Left ventricle myocardium inferior (tissue), 1 donor: ENCODE measurements around the gene RETSAT. TPM values are rescaled to one million over a fixed set of nuclear protein-coding genes. Genes with fewer than 3 reads are reported as not detected.
"Not testable (repeated sequence)": the region's sequence is repeated elsewhere in the genome, so short reads cannot be mapped to it uniquely, and the experiment has no call there.

ENCODE experiments used
- DNase-seq: peaks from one replicate; pipeline ENCODE4 v3.0.0-alpha.2; 2020
- H3K27ac ChIP-seq: fragments of 200-600 bp; replicated peaks from 2 replicates; pipeline ENCODE4 v1.8.0; 2021
- H3K27me3 ChIP-seq: fragments of 200-600 bp; 2 replicates; pipeline ENCODE4 v1.8.0; 2021; ENCODE audit warnings: low read depth
- H3K36me3 ChIP-seq: fragments of 200-600 bp; 2 replicates; pipeline ENCODE4 v1.8.0; 2021
- H3K4me1 ChIP-seq: fragments of 200-600 bp; 2 replicates; pipeline ENCODE4 v1.8.0; 2021
- H3K4me3 ChIP-seq: fragments of 200-600 bp; 2 replicates; pipeline ENCODE4 v1.8.0; 2021; ENCODE audit warnings: mild to moderate bottlenecking, moderate library complexity
- H3K9me3 ChIP-seq: fragments of 200-600 bp; replicated peaks from 2 replicates; pipeline ENCODE4 v1.8.0; 2021
- intact Hi-C: fragments of 100-400 bp; cut with micrococcal nuclease; formaldehyde crosslinking; loops from one replicate; pipeline ENCODE4 v1.11.0; 2022
- total RNA-seq: library from RNA; stranded (reverse); fragmentation: NEBNext Ultra II Directional; extraction: Animal tissue kit (Norgen Biotek cat#: 25700); gene quantifications from one replicate; pipeline ENCODE4 v1.2.1, GENCODE V29; 2021
- TF ChIP-seq, protein P1 (sequence below): fragments of 200-600 bp; IDR thresholded peaks from 2 replicates; pipeline ENCODE4 v1.8.0; 2021; ENCODE audit warnings: antibody characterized with exemption, mild to moderate bottlenecking, borderline replicate concordance
- donor health status: DM: no; HTN: yes; CAD: no; lungs with severe emphysema.

RETSAT gene
- total RNA-seq, 1 donor from 2014 or later: 39.4 TPM

DNA sequence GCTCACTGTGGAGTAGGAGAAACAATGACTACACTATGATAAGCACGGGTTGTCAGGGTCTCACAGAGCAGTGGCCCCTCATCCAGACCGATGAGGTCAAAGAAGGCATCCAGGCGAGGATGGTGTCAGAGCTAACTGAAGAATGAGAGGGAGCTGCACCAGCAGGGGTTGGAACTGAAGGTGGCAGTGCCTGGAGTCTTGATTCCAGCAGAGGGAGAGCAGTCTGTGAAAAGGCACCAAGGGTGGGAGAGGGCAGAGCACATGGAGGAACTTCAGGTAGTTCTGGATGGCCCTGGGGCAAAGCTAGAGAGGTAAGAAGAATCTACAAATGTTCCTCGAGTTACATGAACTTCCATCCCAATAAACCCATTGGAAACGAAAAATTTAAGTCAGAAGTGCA is 12.9 kb upstream of the RETSAT start:
- intact Hi-C loops: no loop called here
- no peak overlapping the region for H3K27ac ChIP-seq
- DNase-seq: no peak
- TF ChIP-seq, protein P1, sequence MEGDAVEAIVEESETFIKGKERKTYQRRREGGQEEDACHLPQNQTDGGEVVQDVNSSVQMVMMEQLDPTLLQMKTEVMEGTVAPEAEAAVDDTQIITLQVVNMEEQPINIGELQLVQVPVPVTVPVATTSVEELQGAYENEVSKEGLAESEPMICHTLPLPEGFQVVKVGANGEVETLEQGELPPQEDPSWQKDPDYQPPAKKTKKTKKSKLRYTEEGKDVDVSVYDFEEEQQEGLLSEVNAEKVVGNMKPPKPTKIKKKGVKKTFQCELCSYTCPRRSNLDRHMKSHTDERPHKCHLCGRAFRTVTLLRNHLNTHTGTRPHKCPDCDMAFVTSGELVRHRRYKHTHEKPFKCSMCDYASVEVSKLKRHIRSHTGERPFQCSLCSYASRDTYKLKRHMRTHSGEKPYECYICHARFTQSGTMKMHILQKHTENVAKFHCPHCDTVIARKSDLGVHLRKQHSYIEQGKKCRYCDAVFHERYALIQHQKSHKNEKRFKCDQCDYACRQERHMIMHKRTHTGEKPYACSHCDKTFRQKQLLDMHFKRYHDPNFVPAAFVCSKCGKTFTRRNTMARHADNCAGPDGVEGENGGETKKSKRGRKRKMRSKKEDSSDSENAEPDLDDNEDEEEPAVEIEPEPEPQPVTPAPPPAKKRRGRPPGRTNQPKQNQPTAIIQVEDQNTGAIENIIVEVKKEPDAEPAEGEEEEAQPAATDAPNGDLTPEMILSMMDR: no peak
- H3K4me1 ChIP-seq: no peaks in the 10 kb centered on the region
- peaks cover 57% of the 10 kb centered on the region for H3K36me3 ChIP-seq
- no peaks in the 10 kb centered on the region for H3K9me3 ChIP-seq
- no peaks in the 10 kb centered on the region for H3K27me3 ChIP-seq
- no peak overlapping the region for H3K4me3 ChIP-seq

- peaks cover 74% of the 10 kb centered on the region for H3K36me3 ChIP-seq
These were observed 8.5 kb upstream of the RETSAT start for GRCh38 chr2:85362653-85363387.

GRCh38 chr2:85357736-85358135 is 3.4 kb upstream of the RETSAT start:
- no peak for DNase-seq
- intact Hi-C loops: no loop called here
- H3K4me1 ChIP-seq: peaks cover 49% of the 10 kb centered on the region

More at GRCh38 chr2:85362653-85363387, 8.5 kb upstream of the RETSAT start:
- intact Hi-C loops, H3K9me3 ChIP-seq, H3K27ac ChIP-seq, H3K4me1 ChIP-seq, DNase-seq, H3K4me3 ChIP-seq, H3K27me3 ChIP-seq: not testable (repeated sequence)

GRCh38 chr2:85356186-85356585 is 1.9 kb upstream of the RETSAT start:
- intact Hi-C loops: no loop called here
- DNase-seq: no peak
- Histone ChIP-seq H3K27me3 (no peaks in the 10 kb centered on the region), H3K4me3 (peak overlapping the region; percentile 79), H3K27ac (no peak overlapping the region), H3K36me3 (peaks cover 53% of the 10 kb centered on the region), H3K9me3 (no peaks in the 10 kb centered on the region), H3K4me1 (peaks cover 56% of the 10 kb centered on the region)
- TF ChIP-seq, protein P1: no peak

More at GRCh38 chr2:85357736-85358135, 3.4 kb upstream of the RETSAT start:
- Histone ChIP-seq H3K4me3 (no peak overlapping the region), H3K27me3 (no peaks in the 10 kb centered on the region), H3K36me3 (peaks cover 63% of the 10 kb centered on the region), H3K27ac (no peak overlapping the region), H3K9me3 (no peaks in the 10 kb centered on the region)
- TF ChIP-seq, protein P1: no peak

- Histone ChIP-seq H3K4me3 (peak overlapping the region; percentile 79), H3K36me3 (peaks cover 53% of the 10 kb centered on the region), H3K27ac (no peak overlapping the region), H3K4me1 (peaks cover 56% of the 10 kb centered on the region), H3K27me3 (no peaks in the 10 kb centered on the region), H3K9me3 (no peaks in the 10 kb centered on the region)
- TF ChIP-seq, protein P1: no peak
- intact Hi-C loops: no loop called here
- no peak for DNase-seq
These were observed 1.2 kb upstream of the RETSAT start for GRCh38 chr2:85355521-85355920.

GRCh38 chr2:85355073-85355410 is 714 bp upstream of the RETSAT start:
- peaks cover 54% of the 10 kb centered on the region for H3K36me3 ChIP-seq
- no peaks in the 10 kb centered on the region for H3K27me3 ChIP-seq
- H3K4me1 ChIP-seq: peaks cover 56% of the 10 kb centered on the region
- peak overlapping the region; percentile 79 for H3K4me3 ChIP-seq
- H3K27ac ChIP-seq: peak overlapping the region; percentile 92
- intact Hi-C loops: no loop called here
- no peaks in the 10 kb centered on the region for H3K9me3 ChIP-seq
- TF ChIP-seq, protein P1: no peak
- DNase-seq: no peak
